HT1080 (cell line): ENCODE data around the gene ST7. TPM values are rescaled to one million over a fixed set of nuclear protein-coding genes. Genes with fewer than 3 reads are reported as not detected.

ENCODE experiments used
- DNase-seq: peaks from one replicate; pipeline ENCODE4 v3.0.0-alpha.2; 2015; ENCODE audit warnings: low read depth
- total RNA-seq: library from RNA; depleted of rRNA; stranded (reverse); fragments of >200 nt; shearing (Covaris generic); gene quantifications from 2 replicates; pipeline ENCODE4 v1.2.3, GENCODE V29; 2014

Gene ST7
- total RNA-seq, 1 experiment from 2014 or later, result 22.6 TPM

DNA sequence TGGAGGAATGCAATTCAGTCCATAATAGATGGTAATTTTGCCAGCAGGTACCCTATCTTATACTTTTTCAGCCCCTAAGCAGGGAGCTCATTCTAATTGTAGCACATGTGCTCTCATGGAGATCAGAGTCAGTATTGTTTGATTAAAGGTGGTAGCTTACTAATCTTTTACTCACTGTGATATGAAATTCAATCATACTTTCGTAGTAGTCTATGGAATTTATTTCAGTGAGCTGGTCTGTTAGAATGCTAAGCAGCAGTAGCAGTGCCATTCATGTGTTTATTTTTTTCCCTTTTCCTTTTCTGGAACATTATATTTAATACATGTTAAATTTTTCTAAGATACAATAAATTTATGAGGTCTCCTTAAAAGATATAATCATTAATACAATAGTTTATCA is 109.0 kb downstream of the ST7 start:
- DNase-seq, result no peak

DNA sequence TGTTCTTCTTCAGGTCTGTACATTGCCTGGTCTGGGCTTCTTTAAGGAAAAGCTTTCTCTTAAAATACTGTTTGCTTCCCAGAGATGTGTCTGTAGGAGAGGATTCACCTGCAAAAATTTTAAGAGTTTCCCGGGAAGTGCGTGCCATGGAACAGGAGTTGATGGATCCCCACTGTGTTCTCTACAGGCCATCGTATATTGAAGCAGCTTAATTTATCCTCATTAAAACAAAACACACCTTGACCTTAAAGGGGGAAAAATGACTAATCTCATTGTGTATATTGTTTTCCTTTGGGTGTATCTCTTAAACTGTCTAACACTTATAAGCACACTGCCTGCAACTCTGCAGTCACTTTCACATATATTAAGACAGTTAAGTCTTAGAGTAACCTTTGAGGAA is 111.4 kb downstream of the ST7 start:
- no peak for DNase-seq

DNA sequence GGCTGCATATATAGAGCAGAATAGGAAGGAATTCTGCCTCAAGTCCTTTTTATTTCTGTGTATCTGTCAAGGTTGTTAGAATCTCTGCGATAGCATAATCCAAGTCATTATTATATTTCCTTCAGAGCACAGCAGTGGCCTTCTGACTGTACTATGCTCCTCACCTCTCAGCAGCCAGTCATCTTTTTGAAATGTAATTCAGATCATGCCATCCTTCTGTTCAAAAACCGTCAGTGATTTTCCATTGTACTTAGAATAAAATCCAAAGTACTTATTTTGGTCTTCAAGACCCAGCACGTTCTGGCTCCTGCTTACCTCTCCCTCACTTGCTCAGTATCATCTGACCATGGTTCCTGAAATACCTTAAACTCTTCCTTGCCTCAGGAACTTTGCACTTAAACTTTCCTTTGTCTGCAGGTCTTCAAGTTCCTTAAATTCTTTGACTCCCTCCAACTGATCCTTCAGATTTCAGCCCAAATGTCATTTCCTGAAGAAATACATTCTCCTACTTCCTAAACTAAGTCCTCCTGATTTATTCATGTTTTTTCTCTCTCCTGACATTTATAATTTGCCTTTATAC is 112.4 kb downstream of the ST7 start:
- DNase-seq, result no peak

DNA sequence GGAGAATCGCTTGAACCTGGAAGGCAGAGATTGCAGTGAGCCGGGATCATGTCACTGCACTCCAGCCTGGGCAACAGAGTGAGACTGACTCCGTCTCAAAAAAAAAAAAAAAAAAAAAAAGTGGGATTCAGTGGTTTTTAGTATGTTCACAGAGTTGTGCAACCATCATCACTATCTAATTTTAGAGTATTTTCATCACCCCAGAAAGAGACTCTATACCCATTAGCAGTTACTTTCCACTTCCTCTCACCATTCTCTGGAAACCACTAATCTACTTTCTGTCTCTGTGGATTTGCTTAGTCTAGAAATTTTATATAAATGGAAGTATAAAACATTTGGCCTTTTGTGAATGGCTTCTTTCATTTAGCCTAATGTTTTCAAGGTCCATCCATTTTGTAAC is 113.4 kb downstream of the ST7 start:
- no peak for DNase-seq

DNA sequence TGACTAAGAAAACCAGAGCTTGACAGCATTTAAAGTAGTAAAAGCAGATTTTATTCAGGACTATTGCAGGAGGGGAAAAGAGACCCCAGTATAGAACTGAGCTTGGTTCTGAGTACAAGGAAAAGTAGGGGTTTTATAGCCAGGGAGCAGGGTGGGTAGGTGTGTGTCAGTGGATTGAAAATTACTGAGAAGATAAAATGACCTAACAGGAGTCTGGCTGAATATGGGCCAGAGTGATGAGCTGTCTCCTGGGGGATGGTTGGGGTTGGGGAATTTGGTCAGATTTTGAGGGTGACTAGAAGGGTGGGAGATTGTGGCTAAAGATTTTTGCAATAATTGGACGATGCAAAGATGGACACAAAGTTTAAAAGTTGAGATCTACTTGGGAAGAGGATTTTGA is 114.0 kb downstream of the ST7 start:
- DNase-seq, result no peak

DNA sequence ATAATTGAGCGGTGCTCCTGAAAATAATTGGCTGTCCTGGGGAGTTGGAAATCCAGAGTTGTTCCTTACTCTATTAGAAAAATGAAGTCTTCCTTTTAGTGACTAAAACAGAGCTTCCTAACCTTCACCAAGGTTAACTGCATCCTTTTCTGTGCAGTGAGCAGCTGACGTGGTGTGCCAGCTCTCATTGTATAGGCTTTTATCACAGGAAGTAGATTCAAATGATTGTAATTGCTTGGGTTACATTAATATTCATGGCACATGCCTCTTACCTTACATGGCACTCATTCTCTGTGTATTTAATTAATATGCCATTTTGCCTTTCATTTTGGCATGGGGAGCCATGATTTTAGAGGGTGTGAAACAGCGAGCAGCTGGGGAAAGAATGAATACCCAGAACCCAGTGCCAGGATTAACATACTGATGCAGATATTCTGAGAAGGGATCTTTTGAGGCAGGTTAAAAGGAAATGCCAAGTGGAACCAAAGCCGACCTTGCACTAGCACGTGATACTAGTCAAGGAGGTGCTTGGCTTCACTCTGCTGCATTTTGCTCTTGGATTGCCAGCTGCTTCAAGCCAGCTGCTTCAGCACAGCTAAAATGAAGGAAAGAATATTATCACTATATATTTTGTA is 115.3 kb downstream of the ST7 start:
- DNase-seq, result no peak

DNA sequence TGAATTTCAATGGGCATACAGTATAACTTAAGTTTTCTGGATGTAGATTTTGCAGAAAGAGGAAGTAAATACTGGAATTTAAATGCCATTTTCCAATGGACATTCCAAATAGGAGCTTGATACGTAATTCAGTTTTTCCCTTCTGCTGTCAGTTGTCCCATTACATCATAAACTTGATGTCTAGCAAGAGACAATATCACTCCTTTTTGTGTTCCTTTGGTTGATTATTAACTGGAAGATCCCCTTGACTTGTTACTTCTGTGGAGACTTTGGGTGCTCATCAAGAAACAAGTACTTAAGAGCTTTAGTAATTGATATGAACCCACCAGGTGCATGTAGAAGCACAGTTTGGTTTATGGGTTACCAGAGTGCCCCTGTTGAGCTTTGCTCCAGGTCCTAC is 116.1 kb downstream of the ST7 start:
- DNase-seq, result no peak

DNA sequence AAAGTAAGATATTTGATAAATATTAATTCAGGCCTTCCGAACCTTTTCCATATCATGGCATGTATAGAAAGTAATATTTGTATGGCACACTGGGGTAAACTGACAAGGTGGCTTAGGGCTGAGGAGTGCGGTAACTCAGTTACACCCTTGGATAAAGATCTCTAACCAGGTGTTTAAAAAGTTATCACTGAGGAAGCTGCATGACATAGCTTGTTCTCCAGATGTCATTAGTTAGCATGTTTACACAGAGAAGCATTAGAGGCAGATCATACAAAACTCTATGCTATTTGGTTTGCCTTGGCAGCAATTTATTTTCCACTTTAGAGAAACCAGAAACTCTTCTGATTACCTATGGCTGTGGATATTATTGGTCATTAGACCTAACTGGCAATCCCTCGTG is 118.2 kb downstream of the ST7 start:
- no peak for DNase-seq

DNA sequence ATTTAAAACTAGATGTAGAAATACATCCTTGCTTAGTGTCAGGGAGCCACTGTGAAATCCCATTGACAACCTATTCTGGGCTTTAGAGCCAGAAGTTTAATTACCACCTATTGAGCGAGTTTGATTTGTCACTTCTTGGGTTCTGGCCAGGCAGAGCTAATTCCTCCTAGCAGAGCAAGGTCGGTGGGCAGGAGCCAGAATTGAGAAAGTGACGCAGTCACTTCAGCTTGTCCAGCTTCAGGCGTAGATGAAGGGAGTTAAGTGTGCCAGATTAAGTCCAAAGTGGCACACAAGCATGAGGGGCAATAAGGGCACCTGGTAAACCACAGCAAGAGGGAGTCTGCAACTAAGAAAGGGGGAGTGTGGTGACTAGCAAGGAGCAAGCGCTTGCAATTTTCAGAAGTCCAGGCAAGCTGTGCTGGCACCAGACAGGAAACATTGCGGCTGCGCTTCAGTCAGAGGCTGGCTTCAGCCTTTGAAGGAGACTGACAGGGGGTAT is 119.4 kb downstream of the ST7 start:
- DNase-seq, result no peak

DNA sequence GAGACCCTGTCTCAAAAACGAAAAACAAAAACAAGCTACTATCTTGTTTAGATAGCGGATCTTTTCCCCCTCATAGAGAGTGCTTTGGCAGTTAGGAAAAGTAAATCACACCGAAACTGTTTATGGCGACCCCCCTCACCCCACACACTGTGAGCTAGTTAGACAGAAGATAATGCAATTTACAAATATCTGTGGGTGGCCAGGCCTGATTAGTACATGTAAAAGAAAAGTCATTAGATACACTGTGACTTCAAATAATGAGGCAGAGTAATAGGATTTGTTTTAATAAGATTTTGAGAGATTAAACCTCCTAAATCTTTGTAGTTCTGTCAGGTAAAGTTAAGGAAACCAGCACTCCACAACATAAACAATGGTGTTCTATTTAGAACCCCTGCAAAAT is 121.1 kb downstream of the ST7 start:
- no peak for DNase-seq

DNA sequence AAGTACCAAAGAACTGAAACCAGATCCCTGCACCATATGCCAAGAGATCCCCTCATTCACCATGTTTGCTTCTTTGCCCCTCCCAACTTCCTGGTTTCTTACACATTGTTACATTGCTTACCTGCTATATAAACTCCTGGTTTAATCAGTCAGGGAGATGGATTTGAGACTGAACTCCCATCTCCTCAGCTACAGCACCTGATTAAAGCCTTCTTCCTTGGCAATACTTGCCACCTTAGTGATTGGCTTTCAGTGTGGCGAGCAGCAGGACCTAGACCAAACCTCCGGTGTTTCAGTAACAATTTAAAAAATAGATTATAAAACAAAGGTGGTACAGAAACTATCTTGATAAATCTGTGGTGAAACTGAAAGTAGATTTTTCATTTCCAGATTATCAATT is 122.6 kb downstream of the ST7 start:
- DNase-seq, result no peak

DNA sequence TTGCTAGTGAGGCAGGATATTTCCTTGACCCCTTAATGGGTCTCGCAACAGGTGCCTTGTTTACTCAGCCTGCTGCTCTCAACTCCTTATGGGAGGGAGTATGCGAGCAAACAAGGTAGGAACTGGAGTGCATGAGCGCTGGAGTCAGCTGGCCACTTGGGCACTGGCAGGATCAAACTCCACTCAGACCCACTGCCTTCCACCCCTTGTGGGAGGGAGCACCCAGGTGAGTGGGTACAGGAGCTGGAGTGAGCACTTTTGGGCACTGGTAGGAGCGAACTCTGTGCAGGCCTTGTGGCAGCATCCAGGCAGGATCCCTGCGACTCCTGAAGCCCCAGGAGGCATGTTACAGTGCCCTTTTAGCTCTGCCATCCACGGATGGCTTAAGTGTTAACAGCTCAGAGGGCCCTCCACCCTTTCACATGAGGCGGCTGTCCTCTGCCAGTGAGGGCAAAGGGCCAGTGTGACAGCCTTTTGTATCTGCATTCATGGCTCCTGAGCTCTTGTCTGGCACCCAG is 123.2 kb downstream of the ST7 start:
- no peak for DNase-seq

DNA sequence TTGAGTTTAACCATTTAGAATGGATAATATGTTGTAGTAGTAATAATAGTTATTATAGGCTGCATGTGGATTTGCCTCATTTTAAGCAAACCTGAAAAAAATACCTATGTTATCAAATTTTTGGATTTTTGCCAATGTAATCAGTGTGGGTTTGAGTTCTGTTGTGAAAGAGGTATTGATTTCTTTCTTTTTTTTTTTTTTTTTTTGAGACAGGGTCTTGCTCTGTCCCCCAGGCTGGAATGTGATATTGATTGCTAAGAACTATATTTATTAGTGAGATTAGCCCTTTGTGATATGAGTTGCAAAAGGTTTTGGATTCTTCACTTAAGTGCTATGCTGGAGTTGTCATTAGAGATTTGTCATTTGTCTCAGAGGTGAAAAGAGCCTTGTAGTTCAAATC is 124.4 kb downstream of the ST7 start:
- DNase-seq, result no peak

DNA sequence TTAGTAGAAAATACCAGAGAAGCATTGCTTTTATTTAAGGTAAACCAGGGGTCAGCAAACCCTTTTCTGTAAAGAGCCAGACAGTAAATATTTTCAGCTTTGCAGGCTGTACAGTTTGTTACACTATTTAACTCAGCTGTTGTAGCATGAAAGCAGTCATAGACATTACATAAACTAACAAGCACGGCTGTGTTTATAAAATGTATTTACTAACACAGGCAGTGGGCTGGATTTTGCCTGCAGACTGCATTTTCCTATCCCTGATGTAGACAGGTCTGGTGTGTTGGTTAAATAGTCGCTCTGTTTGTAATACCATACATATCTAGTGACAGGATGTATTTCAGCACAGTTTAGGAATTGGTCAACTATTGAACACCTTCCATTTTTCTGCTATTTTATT is 129.3 kb downstream of the ST7 start:
- DNase-seq, result no peak

DNA sequence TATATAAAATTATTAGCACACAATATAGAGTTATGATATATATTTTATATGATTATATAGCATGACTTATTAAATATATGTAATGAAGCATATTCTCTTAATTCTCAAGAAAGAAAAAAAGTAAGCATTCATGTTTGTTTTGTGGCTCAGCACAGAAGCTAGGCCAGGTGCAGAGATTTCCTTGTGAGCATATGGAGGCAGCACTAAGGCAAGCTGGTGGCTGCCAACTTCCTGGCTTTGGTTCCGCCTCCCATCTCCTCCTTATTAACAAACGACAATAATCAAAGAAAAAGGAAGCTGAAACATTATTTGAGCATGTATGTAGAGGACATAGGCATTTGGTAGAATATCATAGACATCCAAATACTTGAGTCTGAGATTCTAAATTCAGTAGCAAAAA is 130.3 kb downstream of the ST7 start:
- no peak for DNase-seq

DNA sequence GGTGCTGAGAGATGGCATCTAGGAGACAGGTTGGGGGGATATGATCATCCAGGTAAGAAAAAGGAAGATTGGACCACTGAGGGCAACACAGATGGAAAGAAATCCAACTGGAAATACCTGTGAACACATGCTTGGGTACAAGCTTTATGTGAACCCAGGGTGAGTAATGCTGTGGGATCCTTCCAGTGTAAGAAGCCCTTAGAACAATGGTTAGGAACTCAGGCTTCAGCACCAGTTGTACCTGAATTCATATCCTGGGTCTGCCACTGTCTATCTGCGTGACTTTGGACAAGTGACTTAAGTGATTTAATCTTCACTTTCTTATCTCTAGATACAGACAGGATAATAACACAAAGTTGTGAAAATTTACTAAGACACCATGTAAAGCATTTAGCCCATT is 131.0 kb downstream of the ST7 start:
- no peak for DNase-seq

DNA sequence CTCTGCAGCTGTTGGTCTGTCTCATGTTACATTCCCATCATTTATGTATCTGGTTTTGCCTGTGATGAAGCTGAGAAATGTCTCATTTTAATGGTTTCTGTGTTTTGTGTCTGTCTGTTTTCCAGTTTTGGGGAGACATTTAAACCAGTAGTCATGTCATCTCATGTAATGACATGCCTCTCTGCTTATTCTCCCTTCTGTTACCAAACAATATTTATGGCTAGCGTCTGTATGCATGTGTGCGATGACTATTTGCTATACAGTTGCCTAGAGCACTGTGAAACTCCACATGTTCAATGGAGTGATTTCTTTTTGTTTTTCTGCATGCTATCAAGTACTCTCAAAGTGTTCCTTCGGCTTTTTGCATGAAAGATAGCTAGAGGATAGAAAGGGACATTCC is 132.0 kb downstream of the ST7 start:
- DNase-seq, result no peak

DNA sequence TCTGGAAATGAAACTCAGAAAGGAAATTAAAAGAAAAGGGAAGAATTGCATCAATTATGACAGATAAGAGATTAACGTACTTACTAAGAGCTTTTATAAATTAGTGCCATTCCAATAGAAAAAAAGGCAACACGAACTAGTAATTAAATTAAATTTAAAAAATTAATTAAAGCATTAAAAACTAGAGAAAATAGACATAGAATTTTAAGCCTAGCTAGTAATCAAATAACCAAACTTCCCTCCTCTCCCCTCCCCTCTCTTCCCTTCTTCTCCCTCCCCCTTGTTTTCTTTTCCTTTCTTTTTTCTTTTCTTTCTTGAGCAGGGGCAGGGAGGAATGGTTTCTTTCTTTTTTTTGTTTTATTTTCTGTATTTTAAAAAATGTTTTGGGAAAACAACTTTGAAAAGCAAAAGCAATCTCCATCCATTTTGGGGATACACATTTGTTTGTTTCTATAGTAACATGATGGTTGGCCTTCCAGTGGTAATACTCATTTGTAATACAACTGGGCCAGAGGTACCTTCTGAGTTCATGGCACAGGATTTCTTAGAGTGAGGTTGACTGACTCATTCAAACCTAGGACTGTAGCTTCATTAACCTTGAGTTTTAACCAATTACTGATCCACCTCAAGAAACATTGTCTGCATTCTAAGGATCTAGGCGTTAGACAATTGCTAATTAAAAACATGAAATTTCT is 132.6 kb downstream of the ST7 start:
- peak; percentile 36 for DNase-seq

DNA sequence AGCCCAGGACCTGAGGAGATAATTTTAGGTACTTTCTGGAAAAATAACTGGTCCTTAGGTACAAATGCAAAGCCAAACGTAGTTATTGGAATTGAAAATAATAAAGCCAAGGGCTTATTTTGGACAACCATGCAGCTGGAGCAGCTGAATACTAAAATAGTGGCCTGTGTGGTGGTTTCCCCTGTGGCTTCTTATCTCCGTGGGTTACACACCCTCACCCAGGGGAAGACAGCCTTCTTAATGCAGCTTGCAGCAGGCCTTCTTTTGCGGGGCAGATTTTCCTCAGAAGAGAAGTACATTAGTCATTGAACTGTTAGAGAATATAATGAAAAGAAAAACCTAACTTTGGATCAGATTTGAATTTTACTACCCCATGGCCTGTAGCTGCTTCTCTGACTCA is 133.5 kb downstream of the ST7 start:
- DNase-seq, result no peak

DNA sequence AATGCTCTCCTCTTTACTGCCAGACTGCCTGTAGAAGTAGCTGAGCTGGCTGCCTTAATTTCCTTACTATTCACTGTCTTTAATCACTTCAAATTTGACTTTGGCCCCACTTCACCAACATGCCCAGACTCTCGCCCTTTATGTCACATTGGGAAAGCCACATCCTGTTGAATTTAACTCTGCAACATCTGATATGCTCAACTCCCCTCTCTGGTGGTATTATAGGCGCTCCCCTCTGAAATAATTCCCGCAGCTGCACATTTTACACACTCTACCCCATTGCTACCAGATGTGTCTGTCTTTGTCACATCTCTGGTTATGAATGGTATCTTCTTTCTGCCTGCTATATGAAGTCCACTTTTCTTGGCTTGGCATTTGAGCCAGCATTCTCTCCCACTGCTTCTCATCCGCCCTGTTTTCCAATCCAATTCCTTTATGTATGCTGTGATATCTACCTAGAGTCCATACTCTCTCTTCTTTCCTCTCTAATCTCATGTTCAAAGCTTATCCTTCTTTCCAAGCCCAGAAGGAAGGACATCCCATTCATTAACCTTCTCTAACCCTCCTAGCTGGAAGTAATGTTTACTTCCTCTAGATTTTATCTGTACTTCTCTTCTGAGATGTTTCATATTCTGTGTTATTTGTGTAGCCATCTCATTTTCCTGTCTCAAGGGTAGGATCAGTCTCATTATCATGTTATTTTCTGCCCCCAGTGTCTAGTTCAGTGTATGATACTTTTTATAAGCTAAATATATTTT is 134.5 kb downstream of the ST7 start:
- peak; percentile 64 for DNase-seq

DNA sequence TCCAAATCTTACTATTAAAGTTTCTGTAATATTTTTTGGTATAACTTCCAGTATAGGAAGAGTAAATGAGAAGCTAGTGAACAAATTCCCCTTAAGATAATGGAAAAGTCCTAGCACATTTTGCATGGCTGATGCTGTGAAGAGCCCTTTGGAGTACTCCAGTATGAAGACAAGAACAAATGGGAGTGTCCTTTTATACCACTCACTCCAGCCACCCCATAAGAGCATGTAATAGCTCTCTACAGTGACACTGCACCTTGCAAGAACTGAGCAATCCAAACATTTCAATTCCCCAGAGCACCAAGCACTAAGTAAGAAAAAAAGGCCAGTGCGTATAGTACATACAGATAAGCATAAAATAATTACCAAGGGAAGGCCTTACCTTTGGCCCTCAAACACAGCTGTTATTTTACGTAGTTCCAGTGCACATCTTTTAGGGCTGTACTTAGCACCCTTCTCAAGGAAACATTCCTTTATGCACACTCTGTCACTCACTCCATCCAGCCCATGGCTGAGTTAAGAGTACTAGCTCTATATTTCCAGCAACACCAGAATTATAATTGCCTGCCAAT is 135.4 kb downstream of the ST7 start:
- no peak for DNase-seq

DNA sequence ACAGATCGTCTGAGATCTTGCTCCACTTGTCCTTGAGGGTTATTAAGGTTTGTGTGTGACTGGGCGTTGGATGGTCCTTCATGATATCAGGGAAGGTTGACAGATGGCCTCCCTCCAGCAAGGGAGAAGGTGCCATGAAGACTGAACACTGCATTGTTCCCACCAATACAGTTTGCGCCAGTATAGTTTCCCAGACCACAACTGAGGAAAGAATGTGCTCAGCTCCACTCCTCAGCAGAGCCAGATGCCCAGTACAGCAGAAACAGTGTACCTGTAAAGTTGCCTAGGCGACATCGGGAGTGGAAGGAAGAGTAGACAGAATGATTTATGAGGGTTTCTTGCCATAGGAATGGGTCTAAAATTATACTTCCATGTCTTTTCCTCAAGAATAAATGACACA is 137.5 kb downstream of the ST7 start:
- DNase-seq, result no peak
